Body of pancreas (tissue), 4 donors: Measurements from ENCODE around the gene PDLIM3. TPM values are rescaled to one million over a fixed set of nuclear protein-coding genes. Genes with fewer than 3 reads are reported as not detected.

ENCODE experiments used
- ATAC-seq: fragments of 150-250 bp; one replicate; pipeline ENCODE4 v1.9.1; 2016
- DNase-seq, 4 donors: peaks; one replicate each; pipeline ENCODE4 v3.0.0-alpha.2; 2019
- H3K27ac ChIP-seq, 4 donors: fragments of 200-600 bp; sonication (generic); 1 replicate in 3 of 4; 2 replicates in 1 of 4; pipeline versions ENCODE4 v1.5.1 to v1.6.1; 2016 to 2019; ENCODE audit warnings: mild to moderate bottlenecking in 1 of 4, mixed read lengths in 1 of 4, moderate library complexity in 1 of 4
- H3K27me3 ChIP-seq, 2 donors: fragments of 200-600 bp; sonication (generic); one replicate each; pipeline ENCODE4 v1.6.0; 2016; ENCODE audit warnings: mild to moderate bottlenecking in 1 of 2
- H3K36me3 ChIP-seq, 2 donors: fragments of 200-600 bp; sonication (generic); replicated peaks in 1 of 2; 2 replicates each; pipeline ENCODE4 v1.5.1; 2016; ENCODE audit warnings: low read depth in 2 of 2; ENCODE audit not compliant: insufficient read depth in 1 of 2
- H3K4me1 ChIP-seq: fragments of 200-600 bp; sonication (generic); one replicate; pipeline ENCODE4 v1.6.0; 2016
- H3K4me3 ChIP-seq, 2 donors: fragments of 200-600 bp; sonication (generic); 1 replicate in 1 of 2; 2 replicates in 1 of 2; pipeline ENCODE4 v1.5.1; 2016 to 2019
- H3K9me3 ChIP-seq, 3 donors: fragments of 200-600 bp; sonication (generic); 1 replicate in 2 of 3; 2 replicates in 1 of 3; pipeline ENCODE4 v1.5.1; 2016
- CTCF ChIP-seq, 7 experiments: fragments of 450-650 bp in 4 of 7; fragments of 200-600 bp in 3 of 7; sonication (generic) in 3 of 7; IDR thresholded peaks; one replicate each; pipeline ENCODE4 v1.5.1; 2016 to 2019; ENCODE audit warnings: antibody characterized with exemption in 7 of 7
- POLR2A ChIP-seq, 3 donors: fragments of 450-650 bp; IDR thresholded peaks; one replicate each; pipeline ENCODE4 v1.6.1; 2016; ENCODE audit warnings: antibody characterized with exemption in 3 of 3, mild to moderate bottlenecking in 2 of 3
- WGBS, 2 donors: methylation state at CpG; one replicate each; pipeline ENCODE4 v1.1.5; 2017; 5-methylcytosine and 5-hydroxymethylcytosine counted together
- intact Hi-C: fragments of 100-400 bp; cut with DNase I; formaldehyde crosslinking; loops from one replicate; pipeline ENCODE4 v1.15.1; 2023
- total RNA-seq, 2 donors: library from RNA; depleted of rRNA; stranded (reverse); fragments of >200 nt; gene quantifications; one replicate each; pipeline ENCODE4 v1.1.0, GENCODE V29; 2016

The PDLIM3 gene
- total RNA-seq, 2 donors from 2014 or later: 22.1 to 40.2 TPM

DNA sequence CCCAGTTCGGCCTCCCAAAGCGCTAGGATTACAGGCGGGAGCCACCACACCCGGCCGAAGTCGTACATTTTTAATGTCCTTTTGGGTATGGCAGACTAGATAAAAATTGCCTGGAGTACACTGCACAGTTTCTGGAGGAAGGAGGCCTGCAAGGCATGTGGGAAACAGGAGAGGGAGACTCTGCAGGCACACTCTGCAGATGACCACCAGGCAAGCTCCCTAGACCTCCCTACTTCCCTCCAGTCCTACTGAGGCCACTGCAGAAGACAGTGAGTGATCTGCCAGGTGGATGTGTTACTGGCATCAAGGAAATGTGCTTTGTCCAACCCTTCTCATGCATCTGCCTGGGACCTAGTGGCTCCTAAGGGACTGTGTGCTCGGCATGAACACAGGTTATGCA is 11.4 kb downstream of the PDLIM3 start:
- ATAC-seq: no peak
- no peak for TF ChIP-seq CTCF (IDR thresholded peaks at IDR 0.05)
- TF ChIP-seq POLR2A (IDR thresholded peaks at IDR 0.05): no peak
- DNase-seq: no peak

GRCh38 chr4:185522451-185522850 is 12.9 kb downstream of the PDLIM3 start:
- WGBS, 2 donors: 53 to 67% methylated on average over 2 of the region's 2 CpGs
- ATAC-seq: no peak
- no peak overlapping the region for H3K27ac ChIP-seq

More for the DNA sequence above, 11.4 kb downstream of the PDLIM3 start:
- intact Hi-C loops: no loop called here
- Histone ChIP-seq H3K9me3 (no peaks in the 10 kb centered on the region), H3K27ac (no peak overlapping the region), H3K4me3 (no peak overlapping the region), H3K27me3 (no peaks in the 10 kb centered on the region), H3K4me1 (no peaks in the 10 kb centered on the region), H3K36me3 (no peaks in the 10 kb centered on the region)
- 88 to 93% methylated on average over 7 of the region's 7 CpGs for WGBS, 2 donors

GRCh38 chr4:185520119-185520518 is 15.2 kb downstream of the PDLIM3 start:
- no peak for DNase-seq
- intact Hi-C loops: no loop called here
- no peak overlapping the region for H3K4me3 ChIP-seq
- no peaks in the 10 kb centered on the region for H3K4me1 ChIP-seq
- no peak for ATAC-seq
- H3K27ac ChIP-seq: no peak overlapping the region
- H3K36me3 ChIP-seq: no peaks in the 10 kb centered on the region
- 40 to 65% methylated on average over 4 of the region's 4 CpGs for WGBS, 2 donors
- TF ChIP-seq POLR2A (IDR thresholded peaks at IDR 0.05) (no peak), CTCF (IDR thresholded peaks at IDR 0.05) (no peak)
- no peaks in the 10 kb centered on the region for H3K9me3 ChIP-seq
- no peaks in the 10 kb centered on the region for H3K27me3 ChIP-seq

More at GRCh38 chr4:185522451-185522850, 12.9 kb downstream of the PDLIM3 start:
- Histone ChIP-seq H3K9me3 (no peaks in the 10 kb centered on the region), H3K4me1 (no peaks in the 10 kb centered on the region), H3K4me3 (no peak overlapping the region), H3K27me3 (no peaks in the 10 kb centered on the region), H3K36me3 (no peaks in the 10 kb centered on the region)
- no peak for DNase-seq
- intact Hi-C loops: no loop called here
- TF ChIP-seq POLR2A (IDR thresholded peaks at IDR 0.05): no peak
- TF ChIP-seq CTCF (IDR thresholded peaks at IDR 0.05): no peak

- intact Hi-C loops: no loop called here
Observed at GRCh38 chr4:185518494-185518893, 16.8 kb downstream of the PDLIM3 start.

More at GRCh38 chr4:185518494-185518893, 16.8 kb downstream of the PDLIM3 start:
- no peak for ATAC-seq
- no peak overlapping the region for H3K4me3 ChIP-seq
- H3K27me3 ChIP-seq: no peaks in the 10 kb centered on the region
- no peaks in the 10 kb centered on the region for H3K36me3 ChIP-seq
- H3K4me1 ChIP-seq: peaks cover 7% of the 10 kb centered on the region
- no peak for DNase-seq
- WGBS, 2 donors: 39 to 56% methylated on average over 1 of the region's 1 CpG
- no peak overlapping the region for H3K27ac ChIP-seq
- TF ChIP-seq CTCF (IDR thresholded peaks at IDR 0.05): no peak
- TF ChIP-seq POLR2A (IDR thresholded peaks at IDR 0.05): no peak
- no peaks in the 10 kb centered on the region for H3K9me3 ChIP-seq
